ENCODE results near the gene CAST.
"Not testable (repeated sequence)": the region's sequence is repeated elsewhere in the genome, so short reads cannot be mapped to it uniquely, and the experiment has no call there.

Gene CAST

GRCh38 chr5:96743805-96744204 is 81.6 kb downstream of the CAST start:
- no peak for TF ChIP-seq CTCF (IDR thresholded peaks at IDR 0.05; ENCODE audit: insufficient read depth, low read length, poor library complexity, severe bottlenecking)
- Histone ChIP-seq H3K9ac (ENCODE audit: low read length) (no peak overlapping the region), H3K4me2 (ENCODE audit: low read depth, low read length, poor library complexity, severe bottlenecking) (no peak overlapping the region), H3K27me3 (ENCODE audit: low read length) (no peaks in the 10 kb centered on the region), H3K4me3 (ENCODE audit: insufficient read depth, low read length, poor library complexity, severe bottlenecking) (no peak overlapping the region), H4K20me1 (ENCODE audit: low read depth, low read length) (no peaks in the 10 kb centered on the region), H3K27ac (ENCODE audit: low read depth, low read length) (no peak overlapping the region), H3K36me3 (ENCODE audit: low read length) (no peaks in the 10 kb centered on the region), H3K9me3 (ENCODE audit: insufficient read depth, low read length) (no peaks in the 10 kb centered on the region), H3K9me2 (replicated peaks; ENCODE audit: insufficient read depth, low read length) (no peaks in the 10 kb centered on the region), H3F3A (ENCODE audit: insufficient read depth) (no peaks in the 10 kb centered on the region), H2AFZ (ENCODE audit: low read depth, low read length, severe bottlenecking) (no peak overlapping the region), H3K79me2 (ENCODE audit: insufficient read depth, low read length) (no peaks in the 10 kb centered on the region)

GRCh38 chr5:96744218-96744617 is 82.0 kb downstream of the CAST start:
- H3K4me3 ChIP-seq (ENCODE audit: insufficient read depth, low read length, poor library complexity, severe bottlenecking); H3K36me3 ChIP-seq (ENCODE audit: low read length); H3K4me2 ChIP-seq (ENCODE audit: low read depth, low read length, poor library complexity, severe bottlenecking); H3K9ac ChIP-seq (ENCODE audit: low read length); H3K79me2 ChIP-seq (ENCODE audit: insufficient read depth, low read length); H2AFZ ChIP-seq (ENCODE audit: low read depth, low read length, severe bottlenecking); H3K27ac ChIP-seq (ENCODE audit: low read depth, low read length); H3K9me3 ChIP-seq (ENCODE audit: insufficient read depth, low read length); H4K20me1 ChIP-seq (ENCODE audit: low read depth, low read length); H3K9me2 ChIP-seq (replicated peaks; ENCODE audit: insufficient read depth, low read length); H3F3A ChIP-seq (ENCODE audit: insufficient read depth); H3K27me3 ChIP-seq (ENCODE audit: low read length): not testable (repeated sequence)

- H3K36me3 ChIP-seq (ENCODE audit: low read length): no peaks in the 10 kb centered on the region
- H3K9me2 ChIP-seq (replicated peaks; ENCODE audit: insufficient read depth, low read length): no peaks in the 10 kb centered on the region
- H3K9me3 ChIP-seq (ENCODE audit: insufficient read depth, low read length): no peaks in the 10 kb centered on the region
- H3F3A ChIP-seq (ENCODE audit: insufficient read depth): no peaks in the 10 kb centered on the region
- no peaks in the 10 kb centered on the region for H3K79me2 ChIP-seq (ENCODE audit: insufficient read depth, low read length)
- TF ChIP-seq CTCF (IDR thresholded peaks at IDR 0.05; ENCODE audit: insufficient read depth, low read length, poor library complexity, severe bottlenecking): no peak
- no peak for TF ChIP-seq EZH2phosphoT487 (conservative IDR thresholded peaks at IDR 0.05; ENCODE audit: low read length)
- no peaks in the 10 kb centered on the region for H3K27me3 ChIP-seq (ENCODE audit: low read length)
- H2AFZ ChIP-seq (ENCODE audit: low read depth, low read length, severe bottlenecking): no peak overlapping the region
- H3K9ac ChIP-seq (ENCODE audit: low read length): no peak overlapping the region
- no peak overlapping the region for H3K27ac ChIP-seq (ENCODE audit: low read depth, low read length)
- H3K4me2 ChIP-seq (ENCODE audit: low read depth, low read length, poor library complexity, severe bottlenecking): no peak overlapping the region
- H4K20me1 ChIP-seq (ENCODE audit: low read depth, low read length): no peaks in the 10 kb centered on the region
- no peak overlapping the region for H3K4me3 ChIP-seq (ENCODE audit: insufficient read depth, low read length, poor library complexity, severe bottlenecking)
These were observed 82.8 kb downstream of the CAST start for GRCh38 chr5:96745025-96745424.

GRCh38 chr5:96745844-96746531 is 83.8 kb downstream of the CAST start:
- no peaks in the 10 kb centered on the region for H3F3A ChIP-seq (ENCODE audit: insufficient read depth)
- no peak overlapping the region for H3K27ac ChIP-seq (ENCODE audit: low read depth, low read length)
- H3K79me2 ChIP-seq (ENCODE audit: insufficient read depth, low read length): no peaks in the 10 kb centered on the region
- no peaks in the 10 kb centered on the region for H3K9me3 ChIP-seq (ENCODE audit: insufficient read depth, low read length)
- no peaks in the 10 kb centered on the region for H4K20me1 ChIP-seq (ENCODE audit: low read depth, low read length)
- TF ChIP-seq EZH2phosphoT487 (conservative IDR thresholded peaks at IDR 0.05; ENCODE audit: low read length) (no peak), CTCF (IDR thresholded peaks at IDR 0.05; ENCODE audit: insufficient read depth, low read length, poor library complexity, severe bottlenecking) (no peak)
- no peaks in the 10 kb centered on the region for H3K9me2 ChIP-seq (replicated peaks; ENCODE audit: insufficient read depth, low read length)
- no peaks in the 10 kb centered on the region for H3K27me3 ChIP-seq (ENCODE audit: low read length)
- H3K36me3 ChIP-seq (ENCODE audit: low read length): no peaks in the 10 kb centered on the region
- H3K4me3 ChIP-seq (ENCODE audit: insufficient read depth, low read length, poor library complexity, severe bottlenecking): no peak overlapping the region
- H3K9ac ChIP-seq (ENCODE audit: low read length): no peak overlapping the region
- no peak overlapping the region for H2AFZ ChIP-seq (ENCODE audit: low read depth, low read length, severe bottlenecking)
- no peak overlapping the region for H3K4me2 ChIP-seq (ENCODE audit: low read depth, low read length, poor library complexity, severe bottlenecking)

All from SU-DHL-6 (cell line).